ENCODE measurements around the gene EML6.

DNA sequence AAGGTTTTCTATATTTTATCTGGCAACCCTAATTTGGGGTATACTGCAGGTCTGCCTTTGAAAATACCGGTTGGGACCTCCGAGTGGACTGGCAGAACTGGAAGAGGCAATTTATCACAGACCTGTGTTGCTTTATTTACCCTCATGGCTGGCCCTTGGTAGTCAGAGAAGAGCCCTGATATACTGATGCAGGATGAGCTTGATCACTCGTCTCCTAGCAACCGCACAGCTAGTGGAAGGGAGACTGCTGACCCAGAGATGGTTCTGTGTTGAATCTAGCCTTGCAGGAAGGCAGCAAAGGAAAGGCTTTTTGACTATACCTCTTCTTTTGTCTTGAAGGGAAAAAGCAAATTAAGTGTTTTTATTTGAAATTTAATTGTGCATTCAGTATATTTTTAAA lies 154.7 kb downstream of the EML6 start:
- no peak for TF ChIP-seq EZH2 (IDR thresholded peaks at IDR 0.05; ENCODE audit: low read length)
- TF ChIP-seq, protein P1, sequence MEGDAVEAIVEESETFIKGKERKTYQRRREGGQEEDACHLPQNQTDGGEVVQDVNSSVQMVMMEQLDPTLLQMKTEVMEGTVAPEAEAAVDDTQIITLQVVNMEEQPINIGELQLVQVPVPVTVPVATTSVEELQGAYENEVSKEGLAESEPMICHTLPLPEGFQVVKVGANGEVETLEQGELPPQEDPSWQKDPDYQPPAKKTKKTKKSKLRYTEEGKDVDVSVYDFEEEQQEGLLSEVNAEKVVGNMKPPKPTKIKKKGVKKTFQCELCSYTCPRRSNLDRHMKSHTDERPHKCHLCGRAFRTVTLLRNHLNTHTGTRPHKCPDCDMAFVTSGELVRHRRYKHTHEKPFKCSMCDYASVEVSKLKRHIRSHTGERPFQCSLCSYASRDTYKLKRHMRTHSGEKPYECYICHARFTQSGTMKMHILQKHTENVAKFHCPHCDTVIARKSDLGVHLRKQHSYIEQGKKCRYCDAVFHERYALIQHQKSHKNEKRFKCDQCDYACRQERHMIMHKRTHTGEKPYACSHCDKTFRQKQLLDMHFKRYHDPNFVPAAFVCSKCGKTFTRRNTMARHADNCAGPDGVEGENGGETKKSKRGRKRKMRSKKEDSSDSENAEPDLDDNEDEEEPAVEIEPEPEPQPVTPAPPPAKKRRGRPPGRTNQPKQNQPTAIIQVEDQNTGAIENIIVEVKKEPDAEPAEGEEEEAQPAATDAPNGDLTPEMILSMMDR (optimal IDR thresholded peaks at IDR 0.05 in 1 of 3, IDR thresholded peaks at IDR 0.05 in 1 of 3, conservative IDR thresholded peaks at IDR 0.05 in 1 of 3; ENCODE audit: extremely low read depth in 1 of 3, insufficient read depth in 2 of 3, low read length in 3 of 3), result no peak

Measured in keratinocyte (primary cell).